K562 (cell line): ENCODE results near the gene GYS1. TPM values are rescaled to one million over a fixed set of nuclear protein-coding genes. Genes with fewer than 3 reads are reported as not detected.

Source experiments
- ARID1B ChIP-seq: fragments of 450-650 bp; IDR thresholded peaks from 2 replicates; pipeline ENCODE4 v1.6.1; 2016; ENCODE audit warnings: antibody characterized with exemption, mild to moderate bottlenecking, inconsistent platforms
- BRCA1 ChIP-seq, 2 experiments: fragments of 450-650 bp in 1 of 2; sonication (generic) in 1 of 2; formaldehyde crosslinking in 1 of 2; IDR thresholded peaks; 2 replicates each; pipeline versions ENCODE4 v1.5.0 to v1.6.1; 2017 to 2020; ENCODE audit warnings: mild to moderate bottlenecking in 1 of 2, missing genetic modification reagents in 1 of 2
- CEBPG ChIP-seq, 3 experiments: fragments of 200-800 bp in 1 of 3; sonication (Bioruptor generic) in 1 of 3; sonication (generic) in 1 of 3; formaldehyde crosslinking in 1 of 3; IDR thresholded peaks in 2 of 3; conservative IDR thresholded peaks in 1 of 3; 2 replicates each; pipeline versions ENCODE4 v1.6.1 to v1.8.0; 2016 to 2022; ENCODE audit warnings: missing compliant biosample characterization in 2 of 3, missing genetic modification characterization in 2 of 3, mild to moderate bottlenecking in 1 of 3, missing genetic modification reagents in 1 of 3
- CREB1 ChIP-seq, 2 experiments: sonication (generic) in 1 of 2; formaldehyde crosslinking in 1 of 2; IDR thresholded peaks; 2 replicates each; pipeline versions ENCODE4 v1.6.1 to v1.8.0; 2012 to 2022; ENCODE audit warnings: inconsistent platforms in 1 of 2, mild to moderate bottlenecking in 1 of 2, missing genetic modification reagents in 1 of 2, moderate library complexity in 1 of 2
- CREM ChIP-seq: IDR thresholded peaks from 2 replicates; pipeline ENCODE4 v1.6.1; 2014; ENCODE audit warnings: antibody characterized with exemption, low read depth
- DPF2 ChIP-seq: fragments of 450-650 bp; IDR thresholded peaks from 2 replicates; pipeline ENCODE4 v1.6.1; 2016
- ERF ChIP-seq: fragments of 450-650 bp; formaldehyde crosslinking; IDR thresholded peaks from 2 replicates; pipeline ENCODE4 v1.4.0; 2020; ENCODE audit warnings: mild to moderate bottlenecking, mixed read lengths
- FOXJ2 ChIP-seq: fragments of 200-800 bp; sonication (Bioruptor generic); IDR thresholded peaks from 2 replicates; pipeline ENCODE4 v1.6.1; 2016; ENCODE audit warnings: missing genetic modification characterization, missing compliant biosample characterization
- HDAC1 ChIP-seq, 2 experiments: fragments of 450-650 bp; IDR thresholded peaks; 2 replicates each; pipeline ENCODE4 v1.6.1; 2016 to 2017; ENCODE audit warnings: inconsistent platforms in 1 of 2, mild to moderate bottlenecking in 1 of 2, moderate library complexity in 1 of 2
- MCM2 ChIP-seq: fragments of 450-650 bp; IDR thresholded peaks from 2 replicates; pipeline ENCODE4 v1.6.1; 2017; ENCODE audit warnings: low read depth, mild to moderate bottlenecking
- RB1 ChIP-seq: fragments of 450-650 bp; IDR thresholded peaks from 2 replicates; pipeline ENCODE4 v1.6.1; 2017; ENCODE audit warnings: low read depth, mild to moderate bottlenecking
- SIN3B ChIP-seq: fragments of 450-650 bp; IDR thresholded peaks from 2 replicates; pipeline ENCODE4 v1.6.1; 2017; ENCODE audit warnings: low read depth, mild to moderate bottlenecking, moderate library complexity
- TAL1 ChIP-seq: fragments of 450-650 bp; IDR thresholded peaks from 2 replicates; pipeline ENCODE4 v1.6.1; 2016; ENCODE audit warnings: mild to moderate bottlenecking
- ZNF785 ChIP-seq: fragments of 250-450 bp; sonication (Bioruptor Pico); IDR thresholded peaks from 2 replicates; pipeline ENCODE4 v1.4.0; 2020; ENCODE audit warnings: mild to moderate bottlenecking
- polyA plus RNA-seq, 8 experiments: library from polyadenylated mRNA; depleted of rRNA in 4 of 8; stranded (reverse) in 5 of 8; unstranded in 3 of 8; fragments of >200 nt; fragmentation: Nextera tagmentation in 2 of 8; fragmentation: Illumina TruSeq in 1 of 8; extraction: Ambion mirVana in 2 of 8; extraction: Trizol in 1 of 8; gene quantifications; 2 replicates each; pipeline versions ENCODE4 v1.2.1 to v1.2.3, GENCODE V29; 2011 to 2014; ENCODE audit warnings: inconsistent platforms in 1 of 8, missing spikeins in 1 of 8
- total RNA-seq, 7 experiments: library from RNA; depleted of rRNA in 6 of 7; stranded (reverse); fragments of >200 nt in 6 of 7; fragmentation: Illumina TruSeq in 2 of 7; extraction: Trizol in 2 of 7; gene quantifications; 2 replicates each; pipeline versions ENCODE4 v1.2.1 to v1.2.3, GENCODE V29; 2011 to 2021; ENCODE audit warnings: low replicate concordance in 1 of 7
- TF ChIP-seq, protein P1 (sequence below), 2 experiments: fragments of 450-650 bp in 1 of 2; sonication (generic) in 1 of 2; formaldehyde crosslinking in 1 of 2; IDR thresholded peaks in 1 of 2; conservative IDR thresholded peaks in 1 of 2; 2 replicates each; pipeline versions ENCODE4 v1.6.1 to v1.8.1; 2016 to 2023; ENCODE audit warnings: mild to moderate bottlenecking in 2 of 2, moderate library complexity in 2 of 2, inconsistent platforms in 1 of 2, missing genetic modification reagents in 1 of 2
- TF ChIP-seq, protein P2 (sequence below): fragments of 250-450 bp; sonication (Bioruptor Pico); IDR thresholded peaks from 2 replicates; pipeline ENCODE4 v1.8.0; 2022; ENCODE audit warnings: moderate library complexity, mild to moderate bottlenecking, inconsistent platforms
- TF ChIP-seq, protein P3 (sequence below): fragments of 250-450 bp; sonication (Bioruptor Pico); IDR thresholded peaks from 2 replicates; pipeline ENCODE4 v1.5.0; 2021; ENCODE audit warnings: mild to moderate bottlenecking, borderline replicate concordance
- TF ChIP-seq, protein P4 (sequence below): fragments of 250-450 bp; sonication (Bioruptor Pico); IDR thresholded peaks from 2 replicates; pipeline ENCODE4 v1.9.0; 2021; ENCODE audit warnings: mild to moderate bottlenecking
- TF ChIP-seq, protein P5 (sequence below): fragments of 250-450 bp; sonication (Bioruptor Pico); IDR thresholded peaks from 2 replicates; pipeline ENCODE4 v1.8.0; 2021; ENCODE audit warnings: moderate library complexity, mild to moderate bottlenecking, inconsistent platforms
- TF ChIP-seq, protein P6 (sequence below): fragments of 450-650 bp; IDR thresholded peaks from 2 replicates; pipeline ENCODE4 v1.6.1; 2014; ENCODE audit warnings: low read depth, mild to moderate bottlenecking, moderate library complexity, borderline replicate concordance

Gene GYS1
- total and polyA plus RNA-seq, 9 of the 15 experiments (the other 6 are each of a cell fraction or from before 2014, with no cell fraction given) = 1.9 to 31.1 (median 15.2) TPM

DNA sequence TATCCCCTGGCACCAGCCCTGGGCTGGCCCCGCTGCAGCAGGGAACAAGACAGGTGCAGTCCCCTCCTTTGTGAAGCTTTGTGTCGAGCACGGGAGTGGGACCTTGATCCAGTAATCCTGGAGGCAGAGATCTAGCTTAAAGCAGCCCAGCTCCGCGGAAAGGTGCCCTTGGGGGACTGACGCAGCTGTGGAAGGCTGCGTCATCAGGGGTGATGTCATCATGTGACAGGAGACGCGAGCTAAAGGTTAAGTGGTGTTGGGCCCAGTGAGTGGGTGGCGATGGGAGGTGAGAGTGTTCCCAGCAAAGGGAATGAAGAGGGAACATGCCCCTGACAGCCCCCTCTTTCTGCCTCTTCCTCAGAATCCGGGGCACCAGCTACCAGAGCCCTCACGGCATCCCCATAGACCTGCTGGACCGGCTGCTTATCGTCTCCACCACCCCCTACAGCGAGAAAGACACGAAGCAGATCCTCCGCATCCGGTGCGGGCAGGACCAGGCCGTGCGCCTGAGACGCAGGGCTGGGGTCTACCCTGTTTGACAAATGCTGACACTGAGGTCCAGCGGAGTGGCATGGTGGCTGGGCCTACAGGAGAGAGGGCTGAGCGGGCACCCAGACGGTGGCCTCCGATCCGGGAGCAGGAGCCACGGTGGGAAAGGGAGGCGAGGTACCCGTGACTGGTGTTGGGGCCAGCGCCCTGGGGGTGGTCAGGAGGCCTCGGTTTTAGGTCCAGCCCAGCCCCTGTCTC lies 21.2 kb upstream of the GYS1 start (continued):
- TF ChIP-seq, protein P1, sequence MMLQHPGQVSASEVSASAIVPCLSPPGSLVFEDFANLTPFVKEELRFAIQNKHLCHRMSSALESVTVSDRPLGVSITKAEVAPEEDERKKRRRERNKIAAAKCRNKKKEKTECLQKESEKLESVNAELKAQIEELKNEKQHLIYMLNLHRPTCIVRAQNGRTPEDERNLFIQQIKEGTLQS (IDR thresholded peaks at IDR 0.05) = peak; percentile 98
- TF ChIP-seq, protein P1 (CRISPR knock-in tag; conservative IDR thresholded peaks at IDR 0.05) = no peak
- TF ChIP-seq RB1 = no peak
- TF ChIP-seq, protein P2, sequence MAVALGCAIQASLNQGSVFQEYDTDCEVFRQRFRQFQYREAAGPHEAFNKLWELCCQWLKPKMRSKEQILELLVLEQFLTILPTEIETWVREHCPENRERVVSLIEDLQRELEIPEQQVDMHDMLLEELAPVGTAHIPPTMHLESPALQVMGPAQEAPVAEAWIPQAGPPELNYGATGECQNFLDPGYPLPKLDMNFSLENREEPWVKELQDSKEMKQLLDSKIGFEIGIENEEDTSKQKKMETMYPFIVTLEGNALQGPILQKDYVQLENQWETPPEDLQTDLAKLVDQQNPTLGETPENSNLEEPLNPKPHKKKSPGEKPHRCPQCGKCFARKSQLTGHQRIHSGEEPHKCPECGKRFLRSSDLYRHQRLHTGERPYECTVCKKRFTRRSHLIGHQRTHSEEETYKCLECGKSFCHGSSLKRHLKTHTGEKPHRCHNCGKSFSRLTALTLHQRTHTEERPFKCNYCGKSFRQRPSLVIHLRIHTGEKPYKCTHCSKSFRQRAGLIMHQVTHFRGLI (CRISPR knock-in tag) = no peak
- TF ChIP-seq ARID1B = 0 out of 2 replicates have a peak, but pooled peaks have one; percentile 16
- peak; percentile 33; the same call in 1 of the 2 replicates for TF ChIP-seq DPF2
- no peak for TF ChIP-seq FOXJ2 (tag)
- TF ChIP-seq TAL1 = no peak
- TF ChIP-seq MCM2 = no peak
- TF ChIP-seq HDAC1 (IDR thresholded peaks at IDR 0.05) = no peak
- no peak for TF ChIP-seq SIN3B
- no peak for TF ChIP-seq BRCA1 (IDR thresholded peaks at IDR 0.05)
- TF ChIP-seq BRCA1 (CRISPR knock-in tag; IDR thresholded peaks at IDR 0.05) = no peak
- TF ChIP-seq, protein P3, sequence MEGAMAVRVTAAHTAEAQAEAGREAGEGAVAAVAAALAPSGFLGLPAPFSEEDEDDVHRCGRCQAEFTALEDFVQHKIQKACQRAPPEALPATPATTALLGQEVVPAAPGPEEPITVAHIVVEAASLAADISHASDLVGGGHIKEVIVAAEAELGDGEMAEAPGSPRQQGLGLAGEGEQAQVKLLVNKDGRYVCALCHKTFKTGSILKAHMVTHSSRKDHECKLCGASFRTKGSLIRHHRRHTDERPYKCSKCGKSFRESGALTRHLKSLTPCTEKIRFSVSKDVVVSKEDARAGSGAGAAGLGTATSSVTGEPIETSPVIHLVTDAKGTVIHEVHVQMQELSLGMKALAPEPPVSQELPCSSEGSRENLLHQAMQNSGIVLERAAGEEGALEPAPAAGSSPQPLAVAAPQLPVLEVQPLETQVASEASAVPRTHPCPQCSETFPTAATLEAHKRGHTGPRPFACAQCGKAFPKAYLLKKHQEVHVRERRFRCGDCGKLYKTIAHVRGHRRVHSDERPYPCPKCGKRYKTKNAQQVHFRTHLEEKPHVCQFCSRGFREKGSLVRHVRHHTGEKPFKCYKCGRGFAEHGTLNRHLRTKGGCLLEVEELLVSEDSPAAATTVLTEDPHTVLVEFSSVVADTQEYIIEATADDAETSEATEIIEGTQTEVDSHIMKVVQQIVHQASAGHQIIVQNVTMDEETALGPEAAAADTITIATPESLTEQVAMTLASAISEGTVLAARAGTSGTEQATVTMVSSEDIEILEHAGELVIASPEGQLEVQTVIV (CRISPR knock-in tag) = no peak
- TF ChIP-seq CEBPG (CRISPR knock-in tag; IDR thresholded peaks at IDR 0.05) = no peak
- TF ChIP-seq CEBPG (tag; conservative IDR thresholded peaks at IDR 0.05 in 1 of 2, IDR thresholded peaks at IDR 0.05 in 1 of 2) = peak in 1 of 2 experiments; percentile 67; a peak in 2 of 4 replicates
- peak; percentile 77 for TF ChIP-seq CREB1 (IDR thresholded peaks at IDR 0.05)
- TF ChIP-seq CREB1 (CRISPR knock-in tag; IDR thresholded peaks at IDR 0.05) = peak; percentile 79
- peak; percentile 90 for TF ChIP-seq CREM
- TF ChIP-seq ERF = no peak
- TF ChIP-seq, protein P4, sequence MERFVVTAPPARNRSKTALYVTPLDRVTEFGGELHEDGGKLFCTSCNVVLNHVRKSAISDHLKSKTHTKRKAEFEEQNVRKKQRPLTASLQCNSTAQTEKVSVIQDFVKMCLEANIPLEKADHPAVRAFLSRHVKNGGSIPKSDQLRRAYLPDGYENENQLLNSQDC = no peak
- TF ChIP-seq ZNF785 = no peak
- TF ChIP-seq, protein P5, sequence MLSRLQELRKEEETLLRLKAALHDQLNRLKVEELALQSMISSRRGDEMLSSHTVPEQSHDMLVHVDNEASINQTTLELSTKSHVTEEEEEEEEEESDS (CRISPR knock-in tag) = no peak
- TF ChIP-seq, protein P6, sequence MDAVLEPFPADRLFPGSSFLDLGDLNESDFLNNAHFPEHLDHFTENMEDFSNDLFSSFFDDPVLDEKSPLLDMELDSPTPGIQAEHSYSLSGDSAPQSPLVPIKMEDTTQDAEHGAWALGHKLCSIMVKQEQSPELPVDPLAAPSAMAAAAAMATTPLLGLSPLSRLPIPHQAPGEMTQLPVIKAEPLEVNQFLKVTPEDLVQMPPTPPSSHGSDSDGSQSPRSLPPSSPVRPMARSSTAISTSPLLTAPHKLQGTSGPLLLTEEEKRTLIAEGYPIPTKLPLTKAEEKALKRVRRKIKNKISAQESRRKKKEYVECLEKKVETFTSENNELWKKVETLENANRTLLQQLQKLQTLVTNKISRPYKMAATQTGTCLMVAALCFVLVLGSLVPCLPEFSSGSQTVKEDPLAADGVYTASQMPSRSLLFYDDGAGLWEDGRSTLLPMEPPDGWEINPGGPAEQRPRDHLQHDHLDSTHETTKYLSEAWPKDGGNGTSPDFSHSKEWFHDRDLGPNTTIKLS = no peak
